T-helper 22 cell (primary cell): ENCODE measurements around the gene AFTPH.

ENCODE experiments used
- DNase-seq: peaks from one replicate; pipeline ENCODE4 v3.0.0-alpha.2; 2020; ENCODE audit warnings: low read depth

The AFTPH gene

GRCh38 chr2:64632835-64633819 lies 109.0 kb downstream of the AFTPH start:
- DNase-seq, result no peak

- no peak for DNase-seq
Observed at GRCh38 chr2:64634345-64635267, 110.5 kb downstream of the AFTPH start.

DNA sequence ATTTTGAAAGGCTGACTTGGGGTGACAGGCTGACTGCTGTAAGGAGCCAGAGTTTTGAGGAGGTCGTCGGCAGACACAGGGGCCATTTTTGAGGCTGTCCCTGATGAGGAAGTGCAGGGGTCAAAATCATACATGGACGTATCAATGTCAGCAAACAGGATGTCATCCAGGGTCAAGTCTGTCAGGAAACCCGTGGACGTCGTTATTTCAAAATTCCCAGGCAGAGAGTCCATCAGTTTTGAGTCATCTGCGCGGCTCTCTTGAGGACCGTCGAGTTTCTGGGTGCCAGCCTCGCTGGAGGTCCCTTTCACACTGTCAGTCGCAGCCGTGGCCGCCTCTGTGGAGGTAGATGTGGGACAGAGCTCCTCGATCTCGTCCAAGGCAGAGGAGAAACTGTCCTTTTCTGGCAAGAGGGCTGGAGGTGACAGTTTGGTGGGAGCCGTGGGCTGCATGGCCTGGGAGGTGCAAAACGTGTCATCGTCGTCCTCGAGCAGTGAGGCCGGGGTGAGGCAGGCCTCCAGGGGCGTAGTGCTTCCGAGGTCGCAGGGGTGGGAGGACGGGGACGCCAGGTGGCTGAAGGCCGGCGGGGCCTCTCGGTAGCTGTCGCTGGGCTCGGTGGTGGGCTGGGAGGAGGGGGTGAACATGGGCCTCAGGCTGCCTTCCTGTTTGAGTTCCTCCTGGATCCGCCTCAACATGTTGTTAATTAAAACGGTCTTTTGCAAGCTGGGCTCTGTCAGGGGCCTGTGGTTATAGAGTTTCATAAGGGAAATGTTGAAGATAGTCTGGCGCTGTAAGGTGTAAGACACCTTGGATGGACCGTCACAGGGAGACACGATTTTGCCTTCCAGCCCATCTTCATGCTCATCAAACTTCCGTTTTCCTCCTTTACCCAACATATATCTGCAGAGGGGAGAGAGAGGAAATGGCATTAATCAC lies 112.1 kb downstream of the AFTPH start:
- DNase-seq, result no peak

DNA sequence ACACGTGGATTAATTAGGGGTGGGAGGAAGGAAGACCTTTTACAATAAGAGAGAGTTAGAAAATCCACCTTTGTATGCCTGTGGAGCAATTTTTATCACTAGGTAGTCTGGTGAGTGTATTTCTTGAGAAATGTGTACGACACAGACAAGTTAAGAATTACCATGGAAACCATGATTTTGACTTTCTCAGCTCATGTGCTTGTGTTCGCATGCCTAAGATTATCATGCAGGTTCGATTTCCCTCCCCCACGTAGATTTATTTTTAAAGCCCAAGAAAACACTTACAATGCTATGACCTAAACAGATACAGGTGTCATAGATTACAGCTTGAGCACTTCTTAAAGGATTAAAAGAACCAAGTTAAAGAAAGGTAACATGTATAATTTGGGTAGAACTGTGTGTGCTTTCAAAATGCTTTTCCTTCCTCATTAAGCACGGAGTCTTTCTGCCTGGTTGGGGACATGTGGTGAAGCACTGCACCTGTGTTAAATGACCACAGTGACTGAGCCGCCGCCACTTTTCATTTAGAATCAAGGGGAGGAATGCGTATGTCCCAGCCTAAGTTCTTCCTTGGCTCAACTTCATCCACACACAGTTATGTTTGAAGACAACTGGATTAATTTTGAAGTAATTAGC lies 113.0 kb downstream of the AFTPH start:
- DNase-seq, result no peak

- no peak for DNase-seq
Observed at GRCh38 chr2:64637931-64638330, 113.8 kb downstream of the AFTPH start.

GRCh38 chr2:64638502-64639120 lies 114.5 kb downstream of the AFTPH start:
- no peak for DNase-seq

DNA sequence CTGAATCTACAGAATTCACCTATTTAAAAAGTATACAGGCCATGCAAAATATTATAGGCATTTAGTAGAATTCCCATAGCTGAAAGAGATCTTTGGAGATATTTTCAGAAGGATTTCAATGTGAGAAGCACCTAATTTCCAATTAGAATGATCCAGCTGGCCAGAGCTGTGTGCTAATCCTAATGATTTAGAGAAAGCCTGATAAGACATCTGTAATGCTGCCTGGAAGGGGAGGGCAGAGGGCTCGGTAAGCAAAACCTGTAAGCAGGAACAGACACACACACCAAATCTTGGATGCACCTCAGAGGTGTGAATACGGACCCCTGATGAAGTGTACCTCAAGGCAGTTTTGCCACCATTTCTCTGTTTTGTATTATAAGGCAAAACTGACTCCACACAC lies 115.6 kb downstream of the AFTPH start:
- no peak for DNase-seq

- no peak for DNase-seq
Observed at GRCh38 chr2:64640153-64641044, 116.3 kb downstream of the AFTPH start.

- no peak for DNase-seq
Observed at GRCh38 chr2:64641599-64641998, 117.5 kb downstream of the AFTPH start.
